Tibial nerve (tissue), 4 donors: ENCODE data around the gene UBALD2.

ENCODE experiments used
- CTCF ChIP-seq, 5 experiments: fragments of 200-600 bp in 3 of 5; fragments of 450-650 bp in 2 of 5; sonication (generic) in 3 of 5; IDR thresholded peaks; one replicate each; pipeline ENCODE4 v1.5.1; 2016 to 2019; ENCODE audit warnings: antibody characterized with exemption in 5 of 5, mild to moderate bottlenecking in 3 of 5, moderate library complexity in 2 of 5
- EP300 ChIP-seq, 2 donors: sonication (generic); formaldehyde crosslinking; IDR thresholded peaks; one replicate each; pipeline ENCODE4 v1.6.1; 2017; ENCODE audit warnings: antibody characterized with exemption in 2 of 2, mild to moderate bottlenecking in 1 of 2
- POLR2A ChIP-seq, 2 donors: fragments of 450-650 bp; IDR thresholded peaks; one replicate each; pipeline ENCODE4 v1.6.1; 2017; ENCODE audit warnings: antibody characterized with exemption in 2 of 2, mild to moderate bottlenecking in 2 of 2, moderate library complexity in 2 of 2

GRCh38 chr17:76307966-76308338 is 42.8 kb downstream of the UBALD2 start, which contains the start of gene QRICH2:
- TF ChIP-seq CTCF (IDR thresholded peaks at IDR 0.05) (no peak), POLR2A (IDR thresholded peaks at IDR 0.05) (no peak), EP300 (IDR thresholded peaks at IDR 0.05) (no peak)
